DMS79 (cell line): ENCODE measurements around the gene TMEM190.
"Not testable (repeated sequence)": the region's sequence is repeated elsewhere in the genome, so short reads cannot be mapped to it uniquely, and the experiment has no call there.

Experiments used
- DNase-seq: peaks from one replicate; lab custom pipeline; 2025; lab: John Stamatoyannopoulos, UW

Gene TMEM190

DNA sequence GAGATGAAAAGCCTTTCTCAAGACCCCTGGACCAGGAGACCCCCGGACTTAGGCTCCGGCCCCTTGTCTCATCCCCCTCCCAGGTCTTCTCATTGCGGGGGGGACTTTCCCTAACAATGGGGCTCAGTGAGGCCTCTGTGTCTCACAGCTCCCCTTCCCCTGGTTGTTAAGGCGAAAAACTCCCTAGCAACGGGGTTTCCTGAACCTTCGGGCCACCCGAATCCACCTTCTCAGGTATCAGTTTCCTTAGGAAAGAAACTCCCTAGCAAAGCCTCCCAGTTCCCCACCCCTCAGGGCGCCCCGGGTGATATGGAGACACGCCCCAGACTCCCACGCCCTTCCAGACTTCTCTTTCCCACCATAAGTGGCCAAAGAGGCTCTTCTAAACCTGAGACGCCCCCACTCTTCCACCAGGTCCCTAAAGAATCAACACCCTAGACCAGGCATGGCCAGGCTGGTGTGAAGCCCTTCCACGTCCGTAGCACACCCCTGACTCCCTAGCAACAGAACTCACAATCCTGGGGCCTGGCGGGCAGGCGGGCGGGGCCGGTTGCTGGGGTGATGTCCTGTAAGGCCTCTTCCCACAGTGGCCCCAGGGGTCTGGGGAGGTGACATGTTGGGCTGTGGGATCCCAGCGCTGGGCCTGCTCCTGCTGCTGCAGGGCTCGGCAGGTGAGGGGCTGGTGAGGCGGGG, at the start of gene TMEM190:
Gene TMEM190 (plus strand): TSS at position 586 of the 693 bp plus-strand sequence. CDS start 28 bp downstream, at position 614.
- DNase-seq, result no peak

DNA sequence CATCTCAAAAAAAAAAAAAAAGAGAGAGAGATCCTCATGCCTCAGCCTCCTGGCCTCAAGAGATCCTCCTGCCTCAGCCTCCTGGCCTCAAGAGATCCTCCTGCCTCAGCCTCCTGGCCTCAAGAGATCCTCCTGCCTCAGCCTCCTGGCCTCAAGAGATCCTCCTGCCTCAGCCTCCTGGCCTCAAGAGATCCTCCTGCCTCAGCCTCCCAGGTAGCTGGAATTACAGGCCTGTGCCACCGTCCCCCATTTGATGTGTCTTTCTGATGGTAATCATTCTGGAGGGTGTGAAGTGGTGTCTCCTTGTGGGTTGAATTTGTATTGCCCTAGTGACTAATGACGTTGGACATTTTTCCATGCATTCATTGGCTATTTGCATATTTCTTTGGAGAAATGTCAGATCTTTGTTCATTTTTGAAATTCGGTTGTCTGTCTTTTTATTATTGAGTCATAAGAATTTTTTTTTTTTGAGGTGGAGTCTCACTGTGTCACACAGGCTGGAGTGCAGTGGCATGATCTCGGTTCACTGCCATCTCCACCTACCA, 47.8 kb upstream of the TMEM190 start:
- not testable (repeated sequence) for DNase-seq

DNA sequence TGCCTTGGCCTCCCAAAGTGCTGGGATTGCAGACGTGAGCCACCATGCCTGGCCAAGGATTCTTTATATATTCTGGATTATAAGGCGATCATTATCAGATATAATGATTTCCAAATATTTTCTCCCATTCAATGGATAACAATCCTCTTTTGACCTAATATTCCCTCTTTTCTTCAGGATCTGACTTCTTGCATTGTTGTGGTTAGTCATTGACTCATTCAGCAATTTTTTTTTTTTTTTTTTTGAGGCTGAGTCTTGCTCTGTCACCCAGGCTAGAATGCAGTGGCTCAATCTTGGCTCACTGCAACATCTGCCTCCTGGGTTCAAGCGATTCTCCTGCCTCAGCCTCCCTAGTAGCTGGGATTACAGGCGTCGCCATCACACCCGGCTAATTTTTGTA, 46.8 kb upstream of the TMEM190 start:
- DNase-seq, result not testable (repeated sequence)

DNA sequence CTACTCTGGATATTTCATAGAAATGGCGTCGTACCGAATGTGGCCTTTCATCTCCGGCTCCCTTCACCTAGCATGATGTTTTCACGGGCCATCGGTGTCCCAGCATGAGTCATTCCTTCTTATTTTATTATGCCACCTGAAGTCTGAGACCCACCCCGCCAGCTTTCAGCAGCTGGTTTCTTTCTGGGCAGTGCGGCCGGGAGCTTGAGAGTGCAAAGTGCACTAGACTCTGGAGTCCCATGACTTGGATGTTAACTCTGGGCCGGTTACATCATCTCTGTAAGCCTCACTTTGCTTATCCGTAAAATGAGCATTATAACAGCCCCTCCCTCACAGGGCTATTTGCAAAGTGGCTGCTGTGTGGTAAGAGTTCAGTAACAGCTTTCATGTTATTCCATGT, 42.8 kb upstream of the TMEM190 start:
- DNase-seq, result peak; percentile 10

DNA sequence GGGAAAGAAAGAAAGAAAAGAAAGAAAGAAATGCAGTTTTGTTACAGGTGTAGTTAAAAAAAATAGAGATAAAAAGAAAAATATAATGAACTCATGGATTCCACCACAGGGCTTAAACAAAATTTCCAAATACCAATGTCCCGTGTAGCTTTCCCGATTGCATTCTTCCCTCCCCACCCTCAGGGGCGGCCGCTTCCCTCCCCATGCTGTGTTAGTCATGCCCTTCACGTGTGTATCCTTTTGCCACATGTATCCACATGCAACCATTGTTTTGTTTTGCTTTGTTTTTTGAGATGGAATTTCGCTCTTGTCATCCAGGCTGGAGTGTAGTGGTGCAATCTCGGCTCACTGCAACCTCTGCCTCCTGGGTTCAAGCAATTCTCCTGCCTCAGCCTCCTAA, 40.5 kb upstream of the TMEM190 start:
- DNase-seq, result no peak

DNA sequence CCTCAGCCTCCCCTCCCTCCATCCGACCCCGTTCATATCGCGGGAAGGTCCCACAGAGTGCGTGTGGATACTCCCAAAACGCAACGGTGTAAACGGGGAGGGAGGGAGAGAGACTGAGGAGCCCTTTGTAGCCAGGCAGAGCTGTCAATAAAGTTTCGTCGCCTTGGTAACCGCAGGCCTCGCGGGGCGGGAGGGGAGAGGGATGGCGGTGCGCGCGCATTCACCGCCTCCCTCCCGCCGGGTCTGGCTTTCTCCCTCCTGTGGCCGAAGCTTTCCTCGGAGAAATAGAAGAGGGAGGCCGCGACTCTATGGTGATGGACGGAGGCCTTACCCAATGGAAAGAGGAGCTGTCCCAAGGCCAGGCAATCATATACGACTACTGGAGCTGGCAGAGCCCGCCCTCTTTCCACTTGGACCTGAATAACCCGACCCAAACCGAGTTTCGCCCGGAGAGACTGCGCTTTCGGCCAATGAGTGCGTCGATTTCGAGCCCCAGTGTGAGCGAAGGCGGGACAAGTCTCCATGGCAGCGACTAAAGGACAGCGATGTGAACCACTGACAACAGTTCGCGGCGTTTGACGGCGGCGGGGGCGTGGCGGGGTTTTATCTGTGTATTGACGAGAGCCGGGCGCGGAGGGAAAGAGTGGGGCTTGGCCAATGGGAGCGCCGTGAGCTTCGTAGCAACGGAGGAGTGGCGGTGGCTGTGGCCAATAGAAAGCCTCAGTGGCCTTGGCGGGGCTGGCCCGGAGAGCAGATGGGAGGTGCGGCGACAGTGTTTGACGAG, 37.3 kb upstream of the TMEM190 start, which contains the start of gene KMT5C:
Gene KMT5C (plus strand): TSS at position 772 of the 784 bp plus-strand sequence. CDS start 2,061 bp downstream, outside the sequence.
- peak; percentile 100 for DNase-seq

DNA sequence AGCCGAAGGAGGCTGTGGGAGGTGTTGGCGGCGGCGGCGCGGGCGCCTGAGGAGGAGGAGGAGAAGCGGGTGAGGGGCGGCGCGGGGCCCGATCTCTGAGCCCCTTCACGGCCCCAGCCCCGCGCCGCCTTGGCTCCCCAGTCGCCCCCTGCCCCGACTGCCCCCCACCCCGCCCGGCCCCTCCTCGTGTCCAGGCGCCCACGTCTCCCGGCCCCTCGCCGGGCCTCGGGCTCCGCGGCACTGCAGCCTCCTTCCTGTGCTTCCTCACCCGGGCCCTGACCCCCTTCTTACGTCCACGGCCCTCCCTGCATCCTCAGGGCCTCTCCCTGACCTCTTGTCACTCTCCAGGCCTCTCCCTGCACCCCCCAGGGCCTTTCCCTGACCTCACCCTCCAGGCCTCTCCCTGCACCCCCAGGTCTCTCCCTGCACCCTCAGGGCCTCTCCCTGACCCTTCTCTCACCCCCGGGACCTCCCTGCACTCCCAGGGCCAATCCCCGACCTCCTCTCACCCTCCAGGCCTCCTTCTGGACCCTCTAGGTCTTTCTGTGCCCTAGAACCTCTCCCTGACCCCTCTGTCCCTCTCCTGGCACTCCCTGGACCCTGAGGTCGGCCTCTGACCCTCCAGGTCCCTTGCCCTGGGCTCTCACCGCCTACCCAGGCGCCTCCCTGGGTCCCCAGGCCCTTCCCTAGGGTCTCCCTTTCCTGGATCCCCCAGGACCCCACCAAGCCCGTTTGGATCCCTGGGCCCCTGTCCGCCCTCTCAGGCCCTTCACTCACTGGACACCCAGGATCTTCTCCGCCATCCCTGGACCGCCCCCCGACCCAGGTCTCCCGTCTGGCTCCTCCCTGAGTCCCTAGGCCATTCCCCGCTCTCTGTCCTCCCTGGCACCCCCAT, 36.5 kb upstream of the TMEM190 start:
- no peak for DNase-seq

DNA sequence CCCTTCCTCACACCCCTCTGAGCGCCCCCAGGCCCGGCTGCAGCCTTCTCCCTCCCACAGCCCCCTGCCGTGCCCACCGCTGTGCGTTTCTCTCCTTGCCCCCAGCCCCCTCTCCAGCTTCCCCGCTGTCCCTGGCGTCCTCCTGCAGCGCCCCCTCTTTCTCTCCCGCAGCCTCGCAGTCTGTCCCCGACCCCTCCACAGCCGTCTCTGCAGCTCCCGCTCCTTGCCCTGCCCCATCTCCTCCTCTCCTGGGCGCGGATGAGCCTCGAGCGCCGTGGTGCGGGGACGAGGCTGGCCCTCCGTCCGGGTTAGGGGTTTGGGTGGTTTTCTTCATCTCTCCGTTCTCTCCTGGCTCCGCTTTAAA, 35.9 kb upstream of the TMEM190 start:
- no peak for DNase-seq

DNA sequence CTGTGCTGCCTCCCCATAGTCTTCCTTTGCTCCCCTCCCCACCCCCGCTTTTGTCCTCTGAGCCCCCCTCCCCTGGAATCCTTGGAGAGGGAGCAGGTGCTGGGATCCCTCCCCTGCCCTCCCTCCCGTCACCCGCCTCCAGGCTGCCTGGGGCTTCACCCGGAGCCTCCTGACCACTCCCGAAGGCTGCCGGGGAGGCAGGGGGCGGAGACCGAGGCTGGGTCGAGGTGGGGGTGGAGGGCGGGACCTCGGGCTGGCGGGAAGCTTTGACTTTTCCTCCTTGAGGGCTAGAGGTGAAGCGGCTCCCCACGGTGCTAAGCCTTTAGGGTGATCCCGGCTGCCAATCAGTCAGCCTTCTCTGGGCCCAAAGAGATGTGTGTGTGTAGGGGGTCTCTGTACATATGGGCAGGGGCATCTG, 35.4 kb upstream of the TMEM190 start:
- DNase-seq, result peak; percentile 83

DNA sequence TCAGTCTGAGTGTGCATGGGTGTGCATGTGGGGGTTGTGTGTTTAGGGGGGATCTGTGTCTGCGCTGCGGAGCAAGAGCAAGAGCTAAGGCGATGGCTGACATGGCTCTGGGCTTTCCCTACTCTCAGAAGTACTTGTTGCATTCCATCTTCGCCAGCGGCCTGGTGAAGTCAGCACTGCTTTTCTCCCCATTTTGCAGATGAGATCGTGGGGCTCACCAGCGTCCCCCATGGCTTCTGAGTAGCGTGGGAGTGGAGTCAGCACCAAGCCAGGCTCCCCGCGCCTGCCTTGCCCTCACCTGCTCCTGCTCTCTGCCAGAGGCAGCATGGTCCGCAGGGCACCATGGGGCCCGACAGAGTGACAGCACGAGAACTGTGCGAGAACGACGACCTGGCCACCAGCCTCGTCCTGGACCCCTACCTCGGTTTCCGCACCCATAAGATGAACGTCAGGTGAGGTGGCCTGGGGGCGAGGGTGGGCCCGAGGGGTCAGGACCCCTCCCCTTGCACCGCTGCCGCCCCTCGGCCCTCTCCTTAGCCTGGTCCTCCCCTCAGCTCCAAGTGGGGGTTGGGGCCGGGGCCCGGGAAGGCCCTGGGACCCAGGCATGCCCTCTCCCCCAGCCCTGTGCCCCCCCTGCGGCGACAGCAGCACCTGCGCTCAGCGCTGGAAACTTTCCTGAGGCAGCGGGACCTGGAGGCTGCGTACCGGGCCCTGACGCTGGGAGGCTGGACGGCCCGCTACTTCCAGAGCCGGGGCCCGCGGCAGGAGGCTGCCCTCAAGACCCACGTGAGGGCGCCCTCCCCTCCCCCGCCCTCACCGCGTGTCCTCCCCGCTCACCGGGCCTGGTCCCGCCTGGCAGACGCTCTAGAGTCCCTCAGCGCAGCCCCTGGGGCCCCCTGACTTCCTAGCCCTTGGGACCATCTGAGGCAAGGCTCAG, 34.8 kb upstream of the TMEM190 start:
- no peak for DNase-seq

DNA sequence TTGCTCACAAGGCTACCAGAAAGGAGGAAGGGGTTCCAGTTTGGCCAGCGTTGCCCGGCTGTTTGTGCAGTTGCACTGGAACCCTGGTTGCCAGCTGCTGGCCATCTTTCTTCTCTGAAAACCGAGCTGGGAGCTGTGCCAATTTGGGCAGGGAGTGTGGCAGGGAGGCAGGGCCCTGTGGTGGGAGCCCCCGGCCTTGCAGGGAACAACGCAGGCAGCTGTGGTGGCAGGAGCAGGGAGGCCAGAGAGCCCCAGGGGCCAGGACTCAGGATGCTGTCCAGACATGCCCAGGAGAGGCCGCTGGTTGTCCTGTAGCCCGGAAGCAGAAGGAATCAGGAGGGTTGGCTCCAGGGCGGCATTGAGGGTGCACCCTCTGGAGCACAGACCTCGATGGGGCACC, 32.2 kb upstream of the TMEM190 start:
- peak; percentile 87 for DNase-seq

DNA sequence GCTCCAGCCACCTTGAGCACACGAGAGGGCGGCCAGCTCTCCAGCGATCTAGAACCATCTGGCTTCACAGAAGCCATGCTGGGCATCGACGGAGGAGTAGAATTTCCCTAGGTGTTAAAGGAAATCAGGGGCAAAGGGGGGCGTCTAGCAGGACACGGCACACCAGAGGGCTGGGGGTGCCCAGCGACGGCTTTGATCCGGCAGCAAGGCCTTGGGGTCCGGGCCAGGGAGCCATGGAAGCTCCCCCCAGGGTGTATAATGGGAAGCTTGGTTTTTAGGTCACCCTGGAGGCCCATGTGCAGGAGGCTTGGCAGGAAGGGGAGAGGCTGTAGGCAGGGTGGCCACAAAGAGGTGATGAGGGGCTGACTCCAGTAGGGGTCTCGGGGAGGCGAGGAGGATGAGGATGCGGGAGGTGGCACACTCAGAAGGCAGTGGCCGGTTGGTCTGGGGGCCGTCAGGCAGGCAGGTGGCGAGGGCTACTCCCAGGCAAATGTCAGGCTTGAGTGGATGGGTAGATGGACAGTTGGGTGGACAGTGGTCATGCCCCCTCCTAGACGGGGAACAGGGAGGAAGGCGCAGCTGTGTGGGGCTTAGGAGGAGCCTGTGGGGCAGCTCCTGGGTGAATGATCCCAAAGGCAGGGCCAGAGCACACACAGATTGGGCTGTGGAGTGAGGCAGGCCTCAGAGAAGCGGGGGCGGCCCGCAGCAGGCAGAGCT, 31.4 kb upstream of the TMEM190 start:
- DNase-seq, result no peak

DNA sequence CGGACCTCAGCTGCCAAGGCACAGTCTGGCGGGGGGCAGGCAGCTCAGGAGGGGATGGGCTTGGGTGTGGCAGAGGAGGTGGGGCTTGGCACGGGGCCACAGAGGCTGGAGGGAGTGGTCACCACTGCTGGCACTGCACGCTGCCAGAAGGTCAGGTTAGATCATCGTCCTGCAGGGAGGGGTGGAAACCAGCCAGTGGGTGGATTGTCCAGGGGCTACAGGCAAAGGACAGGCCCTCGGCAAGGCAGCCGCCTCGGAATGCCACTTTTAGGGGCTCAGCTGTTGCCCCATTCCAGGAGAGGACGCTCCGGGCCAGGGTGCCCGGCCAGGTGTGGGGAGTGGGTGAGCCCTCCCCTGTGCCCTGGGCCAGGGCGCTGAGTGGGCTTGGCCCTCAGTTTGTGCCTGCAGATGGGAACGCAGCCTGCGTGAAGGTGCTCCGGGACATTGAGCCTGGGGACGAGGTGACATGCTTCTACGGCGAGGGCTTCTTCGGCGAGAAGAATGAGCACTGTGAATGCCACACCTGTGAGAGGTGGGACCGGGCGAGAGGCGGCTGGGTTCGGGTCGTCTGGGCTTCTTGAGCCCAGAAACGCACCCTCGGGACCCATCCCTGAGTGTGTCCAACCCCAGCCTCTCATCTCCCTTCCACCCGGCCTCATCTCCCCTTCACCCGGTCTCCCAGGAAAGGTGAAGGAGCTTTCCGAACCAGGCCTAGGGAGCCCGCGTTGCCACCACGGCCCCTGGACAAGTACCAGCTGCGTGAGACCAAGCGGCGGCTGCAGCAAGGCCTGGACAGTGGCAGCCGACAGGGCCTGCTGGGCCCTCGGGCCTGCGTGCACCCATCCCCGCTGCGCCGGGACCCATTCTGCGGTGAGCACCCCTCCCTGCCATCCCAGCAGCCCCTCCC, 30.6 kb upstream of the TMEM190 start:
- no peak for DNase-seq

DNA sequence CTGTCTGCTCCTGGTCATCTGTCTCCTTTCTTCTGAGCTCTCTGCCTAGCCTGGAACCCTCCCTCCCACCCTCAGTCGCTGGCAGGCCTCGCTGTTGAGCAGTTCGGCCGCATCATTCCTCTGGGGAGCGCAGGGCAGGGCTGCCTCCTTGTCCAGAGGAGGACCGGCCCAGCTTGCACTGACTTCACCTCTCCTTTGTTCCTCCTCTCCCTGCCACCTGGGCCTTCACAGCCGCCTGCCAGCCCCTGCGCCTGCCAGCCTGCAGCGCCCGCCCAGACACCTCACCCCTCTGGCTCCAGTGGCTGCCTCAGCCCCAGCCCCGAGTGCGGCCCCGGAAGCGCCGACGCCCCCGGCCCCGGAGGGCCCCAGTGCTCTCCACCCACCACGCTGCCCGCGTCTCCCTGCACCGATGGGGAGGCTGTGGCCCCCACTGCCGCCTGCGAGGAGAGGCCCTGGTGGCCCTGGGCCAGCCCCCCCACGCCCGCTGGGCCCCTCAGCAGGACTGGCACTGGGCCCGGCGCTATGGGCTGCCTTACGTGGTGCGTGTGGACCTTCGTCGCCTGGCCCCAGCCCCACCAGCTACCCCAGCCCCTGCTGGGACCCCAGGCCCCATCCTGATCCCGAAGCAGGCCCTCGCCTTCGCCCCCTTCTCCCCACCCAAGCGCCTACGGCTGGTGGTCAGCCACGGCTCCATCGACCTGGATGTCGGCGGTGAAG, 29.7 kb upstream of the TMEM190 start:
- no peak for DNase-seq

DNA sequence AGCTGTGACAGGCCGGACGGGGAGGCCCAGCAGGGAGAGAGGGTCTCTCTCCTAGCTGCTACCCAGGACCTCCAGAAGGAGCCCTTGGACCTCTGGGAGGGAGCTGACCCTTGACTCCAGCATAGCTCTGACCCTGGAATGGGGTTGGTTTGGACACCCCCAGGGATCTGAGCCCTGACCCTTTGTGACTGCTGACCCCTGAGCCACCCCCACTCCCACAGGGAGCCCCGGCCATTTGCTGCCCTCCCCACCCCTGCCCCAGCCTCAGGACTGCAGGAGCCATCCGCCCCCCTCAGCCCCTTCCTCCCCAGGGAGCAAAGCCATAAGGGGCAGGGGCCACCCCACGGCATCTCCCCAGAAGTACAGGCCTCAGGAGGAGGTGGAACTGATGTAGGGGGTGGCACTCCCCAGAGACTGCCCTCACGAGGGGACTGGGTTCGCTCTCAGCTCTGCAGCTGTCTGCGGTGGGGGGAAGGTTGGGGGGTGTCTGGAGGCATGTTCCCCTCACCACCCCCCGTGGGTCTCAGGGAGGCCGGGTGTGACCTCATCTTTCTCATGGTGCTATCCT, 29.1 kb upstream of the TMEM190 start:
- DNase-seq, result no peak

DNA sequence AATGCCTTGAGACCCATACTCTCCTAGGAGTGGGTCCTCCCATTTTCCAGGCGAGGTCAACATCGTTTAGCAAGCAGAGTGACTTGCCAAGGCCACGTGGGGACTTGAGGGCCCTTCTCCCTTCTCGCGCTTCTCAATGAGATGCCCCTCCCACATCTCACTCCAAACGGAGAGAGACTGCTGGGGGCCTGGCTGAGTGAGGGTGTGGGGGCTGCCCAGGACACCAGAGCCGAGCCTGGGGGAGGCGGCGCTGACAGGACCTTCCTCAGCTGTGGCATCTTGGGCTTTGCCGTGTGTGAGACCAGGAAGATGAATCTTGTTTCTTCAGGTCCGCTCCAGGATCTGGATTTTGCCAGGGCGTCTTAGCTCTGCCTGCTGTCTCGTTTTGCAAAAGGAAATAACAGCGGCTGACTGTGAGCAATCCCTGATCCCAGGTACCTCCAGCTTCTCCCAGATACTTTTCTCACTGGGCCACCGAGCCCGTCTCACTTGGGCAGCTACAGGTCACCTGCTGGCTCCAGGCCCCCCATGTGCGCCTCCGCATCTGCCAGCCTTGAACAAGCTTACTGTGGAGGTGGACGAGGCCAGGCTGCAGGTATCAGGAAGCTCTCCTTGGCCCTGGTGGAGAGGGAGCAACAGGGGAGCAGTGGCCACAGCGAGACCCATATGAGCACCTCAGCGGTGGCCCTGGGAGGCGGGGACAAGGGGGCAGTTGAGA, 28.1 kb upstream of the TMEM190 start:
- peak; percentile 79 for DNase-seq

DNA sequence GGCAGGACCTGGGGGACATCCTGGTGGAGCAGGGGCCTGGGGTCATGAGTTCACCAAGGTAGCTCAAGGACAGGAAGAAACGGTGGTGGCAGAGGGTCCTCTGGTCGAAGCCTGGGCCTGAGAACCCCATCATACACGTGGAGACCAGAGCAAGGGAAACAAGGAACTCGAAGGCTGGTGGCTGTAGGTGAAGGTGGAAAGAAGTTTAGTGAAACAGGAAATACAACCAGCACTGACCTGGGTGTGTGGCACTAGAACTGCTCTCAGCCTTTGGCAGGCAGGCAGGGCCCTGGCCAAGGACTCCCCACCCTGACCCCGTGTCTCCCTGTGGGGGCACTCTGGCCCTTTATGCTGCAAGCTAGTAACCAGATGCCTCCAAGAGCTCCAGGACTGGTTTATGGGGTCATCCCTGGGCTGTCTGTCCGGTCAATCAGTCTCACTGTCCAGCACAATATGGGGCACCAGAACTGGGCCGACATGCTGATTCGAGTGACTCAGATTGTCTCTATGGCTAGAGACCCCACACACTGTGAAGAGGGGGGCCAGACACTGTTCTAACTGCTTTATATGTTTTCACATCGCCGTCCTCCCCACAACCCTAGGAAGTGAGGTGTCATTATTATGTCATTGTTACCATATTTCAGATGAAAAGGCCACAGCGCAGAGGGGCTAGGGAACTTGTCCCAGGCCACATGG, 25.9 kb upstream of the TMEM190 start:
- no peak for DNase-seq
